ENCODE measurements around the gene CHID1. TPM values are rescaled to one million over a fixed set of nuclear protein-coding genes. Genes with fewer than 3 reads are reported as not detected.
A peak's percentile ranks its signal among the peaks of the same experiment; 100 is the strongest.

CHID1 gene
- total RNA-seq, 6 donors from 2014 or later = 34.6 to 144 (median 59.1) TPM

- TF ChIP-seq POLR2AphosphoS5 (IDR thresholded peaks at IDR 0.05) (peak; percentile 67 to 77), EP300 (IDR thresholded peaks at IDR 0.05) (no peak), CTCF (IDR thresholded peaks at IDR 0.05) (peak in 1 of 6 experiments; percentile 36), POLR2A (IDR thresholded peaks at IDR 0.05) (peak in 1 of 4 donors; percentile 48)
- H3K36me3 ChIP-seq = peaks cover 20 to 43% (median 29%) of the 10 kb centered on the region in 4 donors
- no peaks in the 10 kb centered on the region for H3K9me3 ChIP-seq
- H3K27ac ChIP-seq = peak overlapping the region; percentile 96 to 100 (median 98)
- DNase-seq (peak; percentile 57 to 95), ATAC-seq (ENCODE audit: low FRiP score in 2 of 2) (peak; percentile 49 to 82)
- H3K4me3 ChIP-seq = peak overlapping the region; percentile 67 to 99 (median 88)
- H3K4me1 ChIP-seq = peaks cover 38 to 62% (median 46%) of the 10 kb centered on the region in 4 donors
- no peaks in the 10 kb centered on the region for H3K27me3 ChIP-seq
- 42 to 75% methylated on average over 4 to 11 of the region's 11 CpGs for WGBS, 2 donors
Measured at GRCh38 chr11:820655-821511, 89.7 kb downstream of the CHID1 start.

GRCh38 chr11:819943-820649, 90.5 kb downstream of the CHID1 start:
- H3K27me3 ChIP-seq = no peaks in the 10 kb centered on the region
- H3K27ac ChIP-seq = peak overlapping the region; percentile 96 to 100 (median 98)
- TF ChIP-seq POLR2AphosphoS5 (IDR thresholded peaks at IDR 0.05) (peak; percentile 2 to 75), POLR2A (IDR thresholded peaks at IDR 0.05) (peak in 3 of 4 donors; percentile 26 to 70 (median 48)), CTCF (IDR thresholded peaks at IDR 0.05) (no peak), EP300 (IDR thresholded peaks at IDR 0.05) (no peak)
- peaks cover 30 to 54% (median 38%) of the 10 kb centered on the region in 4 donors for H3K4me1 ChIP-seq
- DNase-seq (peak; percentile 96 to 98), ATAC-seq (ENCODE audit: low FRiP score in 2 of 2) (peak; percentile 76 to 81)
- peak overlapping the region; percentile 67 to 99 (median 88) for H3K4me3 ChIP-seq
- peaks cover 19 to 45% (median 25%) of the 10 kb centered on the region in 4 donors for H3K36me3 ChIP-seq
- WGBS, 2 donors = 0 to 4% methylated on average over 4 to 26 of the region's 47 CpGs
- H3K9me3 ChIP-seq = no peaks in the 10 kb centered on the region

- ATAC-seq (ENCODE audit: low FRiP score in 2 of 2) (peak; percentile 91 to 95), DNase-seq (peak; percentile 96 to 99)
- Histone ChIP-seq H3K27me3 (no peaks in the 10 kb centered on the region), H3K4me3 (peak overlapping the region; percentile 67 to 99 (median 88)), H3K4me1 (peaks cover 28 to 47% (median 34%) of the 10 kb centered on the region in 4 donors), H3K36me3 (peaks cover 12 to 43% (median 19%) of the 10 kb centered on the region in 4 donors), H3K9me3 (no peaks in the 10 kb centered on the region), H3K27ac (peak overlapping the region; percentile 96 to 100 (median 98))
- TF ChIP-seq CTCF (IDR thresholded peaks at IDR 0.05) (peak; percentile 16 to 83 (median 66)), POLR2A (IDR thresholded peaks at IDR 0.05) (peak in 3 of 4 donors; percentile 88 to 96 (median 95)), EP300 (IDR thresholded peaks at IDR 0.05) (no peak), POLR2AphosphoS5 (IDR thresholded peaks at IDR 0.05) (peak; percentile 65 to 91)
- 1% methylated on average over 32 of the region's 96 CpGs; no CpG with 5 or more reads in 1 of the 2 donors for WGBS, 2 donors
Measured at GRCh38 chr11:819129-819931, 91.3 kb downstream of the CHID1 start.

- H3K9me3 ChIP-seq = no peaks in the 10 kb centered on the region
- H3K4me1 ChIP-seq = peaks cover 28 to 45% (median 34%) of the 10 kb centered on the region in 4 donors
- 16 to 28% methylated on average over 15 to 19 of the region's 20 CpGs for WGBS, 2 donors
- H3K36me3 ChIP-seq = peaks cover 4 to 41% (median 13%) of the 10 kb centered on the region in 4 donors
- H3K27ac ChIP-seq = peak within 1 kb of the TSS; percentile 96 to 100 (median 98)
- no peaks in the 10 kb centered on the region for H3K27me3 ChIP-seq
- peak in 1 of 4 donors; percentile 29 for TF ChIP-seq EP300 (IDR thresholded peaks at IDR 0.05)
- TF ChIP-seq POLR2AphosphoS5 (IDR thresholded peaks at IDR 0.05) = peak; percentile 40 to 51
- TF ChIP-seq CTCF (IDR thresholded peaks at IDR 0.05) = no peak
- peak in 3 of 4 donors; percentile 57 to 77 (median 57) for TF ChIP-seq POLR2A (IDR thresholded peaks at IDR 0.05)
- peak within 1 kb of the TSS; percentile 67 to 99 (median 88) for H3K4me3 ChIP-seq
- peak; percentile 49 to 54 for ATAC-seq (ENCODE audit: low FRiP score in 2 of 2)
- DNase-seq = peak in 1 of 2 donors; percentile 80
Measured at GRCh38 chr11:818396-819128, 92.0 kb downstream of the CHID1 start, which contains the start of gene PNPLA2. PNPLA2 (plus strand) TSS chr11:818914; CDS start chr11:819719, 805 bp downstream.

Measured in upper lobe of left lung (tissue), 6 donors.